Activated CD8-positive, alpha-beta T cell treated with anti-CD3 and anti-CD28 coated beads for 36 hours (primary cell): Measurements from ENCODE around the gene GPC6. TPM values are rescaled to one million over a fixed set of nuclear protein-coding genes. Genes with fewer than 3 reads are reported as not detected.
"Not testable (repeated sequence)": the region's sequence is repeated elsewhere in the genome, so short reads cannot be mapped to it uniquely, and the experiment has no call there.

ENCODE experiments used
- ATAC-seq: fragments of 200-7000 bp; cut with Tn5 transposase; one replicate; pipeline ENCODE4 v1.10.0; 2021; ENCODE audit warnings: mild to moderate bottlenecking, moderate library complexity
- CTCF ChIA-PET: fragments of 350-600 bp; sonication (Branson Sonifier 250); formaldehyde crosslinking; loops from one replicate; lab custom pipeline; 2021; ENCODE audit warnings: antibody characterized with exemption; lab: Charles Lee
- POLR2A ChIA-PET: fragments of 350-600 bp; sonication (Branson Sonifier 250); formaldehyde crosslinking; loops from one replicate; lab custom pipeline; 2021; ENCODE audit warnings: antibody characterized with exemption; lab: Charles Lee
- DNase-seq: peaks from one replicate; pipeline ENCODE4 v3.0.0-alpha.2; 2020
- H3K27ac Mint-ChIP-seq: one replicate; pipeline ENCODE4 v1.8.0; 2021; ENCODE audit warnings: mild to moderate bottlenecking, mixed read lengths
- H3K27me3 Mint-ChIP-seq: one replicate; pipeline ENCODE4 v1.8.0; 2021; ENCODE audit warnings: mixed read lengths
- H3K36me3 Mint-ChIP-seq: one replicate; pipeline ENCODE4 v1.8.0; 2021; ENCODE audit warnings: low read depth, mixed read lengths
- H3K4me1 Mint-ChIP-seq: one replicate; pipeline ENCODE4 v1.8.0; 2021; ENCODE audit warnings: low read depth, mixed read lengths
- H3K4me3 Mint-ChIP-seq: one replicate; pipeline ENCODE4 v1.8.0; 2021; ENCODE audit warnings: mild to moderate bottlenecking, moderate library complexity, mixed read lengths
- H3K9me3 Mint-ChIP-seq: one replicate; pipeline ENCODE4 v1.8.0; 2021; ENCODE audit warnings: mixed read lengths
- intact Hi-C: fragments of 100-400 bp; cut with micrococcal nuclease; formaldehyde crosslinking; loops from one replicate; pipeline ENCODE4 v1.10.0; 2022
- total RNA-seq, 2 experiments: library from RNA; stranded (reverse); gene quantifications; one replicate each; pipeline ENCODE4 v1.2.3, GENCODE V29; 2021
- TF ChIP-seq, protein P1 (sequence below): fragments of 200-600 bp; IDR thresholded peaks from one replicate; pipeline ENCODE4 v1.8.0; 2022; ENCODE audit warnings: antibody characterized with exemption, mild to moderate bottlenecking

GPC6 gene
- total RNA-seq, 2 experiments from 2014 or later = not detected

DNA sequence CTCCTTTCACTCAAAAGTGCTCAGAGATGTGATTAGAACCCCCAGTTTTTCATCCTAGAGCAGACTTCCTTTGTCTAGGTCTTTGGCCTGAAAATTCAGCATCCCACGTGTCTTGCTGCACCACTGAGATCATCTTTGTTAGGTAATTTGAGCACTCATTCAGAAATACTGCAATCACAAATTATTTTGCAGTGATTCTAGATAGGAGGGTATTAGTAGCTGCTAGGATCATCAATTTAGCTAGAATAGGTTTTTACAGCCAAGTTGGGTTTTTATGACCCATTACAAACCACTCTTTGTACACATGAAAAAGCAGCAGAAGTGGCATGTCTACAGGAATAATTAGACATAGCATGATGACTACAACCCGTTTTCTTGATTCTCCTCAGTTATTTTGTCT lies 219.6 kb downstream of the GPC6 start:
- H3K36me3 Mint-ChIP-seq = no peaks in the 10 kb centered on the region
- ChIA-PET CTCF (interaction anchor here (0.7 kb wide), 1 partner anchor 915 kb away, joined by 3 read pairs; no protein-coding TSS in a partner anchor), POLR2A (no interaction called here)
- intact Hi-C loops = no loop called here
- H3K9me3 Mint-ChIP-seq = no peaks in the 10 kb centered on the region
- no peak overlapping the region for H3K4me3 Mint-ChIP-seq
- TF ChIP-seq, protein P1, sequence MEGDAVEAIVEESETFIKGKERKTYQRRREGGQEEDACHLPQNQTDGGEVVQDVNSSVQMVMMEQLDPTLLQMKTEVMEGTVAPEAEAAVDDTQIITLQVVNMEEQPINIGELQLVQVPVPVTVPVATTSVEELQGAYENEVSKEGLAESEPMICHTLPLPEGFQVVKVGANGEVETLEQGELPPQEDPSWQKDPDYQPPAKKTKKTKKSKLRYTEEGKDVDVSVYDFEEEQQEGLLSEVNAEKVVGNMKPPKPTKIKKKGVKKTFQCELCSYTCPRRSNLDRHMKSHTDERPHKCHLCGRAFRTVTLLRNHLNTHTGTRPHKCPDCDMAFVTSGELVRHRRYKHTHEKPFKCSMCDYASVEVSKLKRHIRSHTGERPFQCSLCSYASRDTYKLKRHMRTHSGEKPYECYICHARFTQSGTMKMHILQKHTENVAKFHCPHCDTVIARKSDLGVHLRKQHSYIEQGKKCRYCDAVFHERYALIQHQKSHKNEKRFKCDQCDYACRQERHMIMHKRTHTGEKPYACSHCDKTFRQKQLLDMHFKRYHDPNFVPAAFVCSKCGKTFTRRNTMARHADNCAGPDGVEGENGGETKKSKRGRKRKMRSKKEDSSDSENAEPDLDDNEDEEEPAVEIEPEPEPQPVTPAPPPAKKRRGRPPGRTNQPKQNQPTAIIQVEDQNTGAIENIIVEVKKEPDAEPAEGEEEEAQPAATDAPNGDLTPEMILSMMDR = no peak
- H3K27ac Mint-ChIP-seq = no peak overlapping the region
- H3K4me1 Mint-ChIP-seq = no peaks in the 10 kb centered on the region
- H3K27me3 Mint-ChIP-seq = peaks cover 3% of the 10 kb centered on the region
- no peak for DNase-seq
- ATAC-seq = no peak

DNA sequence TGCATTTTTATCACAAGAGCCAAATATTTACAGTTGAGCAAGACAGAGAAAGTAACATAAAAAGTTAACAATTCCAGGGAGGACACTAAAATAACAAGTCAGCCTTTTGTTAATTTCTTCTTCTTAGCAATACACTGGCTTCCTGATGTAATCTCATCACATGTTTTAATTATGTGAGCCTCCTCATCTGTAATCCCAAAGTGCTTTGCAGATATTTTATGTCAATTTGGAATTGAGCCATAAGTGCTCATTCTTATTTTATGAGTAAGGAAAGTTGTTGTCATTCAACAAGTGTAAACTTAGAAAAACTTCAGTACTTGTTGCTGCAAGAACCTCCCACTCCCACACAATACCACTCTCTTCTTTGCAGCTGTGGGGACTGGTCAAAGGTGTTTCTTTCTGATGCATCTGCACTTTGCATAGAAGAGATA lies 223.6 kb downstream of the GPC6 start:
- H3K36me3 Mint-ChIP-seq = no peaks in the 10 kb centered on the region
- CTCF ChIA-PET = no interaction called here

DNA sequence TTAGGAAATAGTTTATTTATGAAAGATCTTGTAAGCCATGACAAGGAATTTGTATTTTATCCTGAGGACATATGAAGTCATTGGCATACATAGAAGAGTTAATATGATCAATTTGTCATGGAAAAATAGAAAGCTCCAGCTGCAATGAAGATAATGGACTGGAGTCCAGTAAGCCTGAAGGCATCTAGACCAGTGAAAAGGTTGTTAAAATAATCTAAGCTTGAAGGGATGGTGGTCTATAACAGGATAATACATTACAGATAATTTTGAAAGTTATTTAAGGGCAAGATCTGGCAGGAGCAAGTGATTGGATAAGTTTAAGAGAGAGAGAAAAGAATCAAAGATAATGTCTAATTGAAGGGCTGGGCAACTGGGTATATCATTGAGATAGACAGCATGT lies 224.2 kb downstream of the GPC6 start:
- ChIA-PET CTCF (no interaction called here), POLR2A (no interaction called here)
- no peaks in the 10 kb centered on the region for H3K36me3 Mint-ChIP-seq
- H3K27me3 Mint-ChIP-seq = peaks cover 3% of the 10 kb centered on the region
- H3K27ac Mint-ChIP-seq = no peak overlapping the region
- no peak for ATAC-seq
- intact Hi-C loops = no loop called here
- no peak overlapping the region for H3K4me3 Mint-ChIP-seq
- no peak for DNase-seq
- no peaks in the 10 kb centered on the region for H3K4me1 Mint-ChIP-seq
- TF ChIP-seq, protein P1 = no peak
- H3K9me3 Mint-ChIP-seq = no peaks in the 10 kb centered on the region

More for the DNA sequence above, 223.6 kb downstream of the GPC6 start:
- no peak overlapping the region for H3K4me3 Mint-ChIP-seq
- TF ChIP-seq, protein P1 = no peak
- POLR2A ChIA-PET = no interaction called here
- ATAC-seq (no peak), DNase-seq (no peak)
- no peaks in the 10 kb centered on the region for H3K9me3 Mint-ChIP-seq
- intact Hi-C loops = no loop called here
- peaks cover 3% of the 10 kb centered on the region for H3K27me3 Mint-ChIP-seq
- no peak overlapping the region for H3K27ac Mint-ChIP-seq
- H3K4me1 Mint-ChIP-seq = no peaks in the 10 kb centered on the region

DNA sequence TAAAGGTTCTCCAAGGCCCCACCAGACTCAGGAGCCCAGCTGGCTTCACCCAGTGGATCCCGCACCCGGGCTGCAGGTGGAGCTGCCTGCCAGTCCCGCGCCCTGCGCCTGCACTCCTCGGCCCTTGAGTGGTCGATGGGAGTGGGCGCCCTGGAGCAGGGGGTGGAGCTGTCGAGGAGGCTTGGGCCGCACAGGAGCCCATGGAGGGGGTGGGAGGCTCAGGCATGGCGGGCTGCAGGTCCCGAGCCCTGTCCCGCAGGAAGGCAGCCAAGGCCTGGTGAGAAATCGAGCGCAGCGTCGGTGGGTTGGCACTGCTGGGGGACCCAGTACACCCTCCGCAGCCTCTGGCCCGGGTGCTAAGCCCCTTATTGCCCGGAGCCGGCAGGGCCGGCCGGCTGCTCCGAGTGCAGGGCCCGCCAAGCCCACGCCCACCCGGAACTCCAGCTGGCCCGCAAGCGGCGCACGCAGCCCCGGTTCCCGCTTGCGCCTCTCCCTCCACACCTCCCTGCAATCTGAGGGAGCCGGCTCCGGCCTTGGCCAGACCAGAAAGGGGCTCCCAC lies 228.1 kb downstream of the GPC6 start:
- H3K27me3 Mint-ChIP-seq, intact Hi-C loops, ATAC-seq, H3K27ac Mint-ChIP-seq, POLR2A ChIA-PET, H3K36me3 Mint-ChIP-seq, H3K9me3 Mint-ChIP-seq, DNase-seq, H3K4me1 Mint-ChIP-seq, CTCF ChIA-PET, H3K4me3 Mint-ChIP-seq: not testable (repeated sequence)

DNA sequence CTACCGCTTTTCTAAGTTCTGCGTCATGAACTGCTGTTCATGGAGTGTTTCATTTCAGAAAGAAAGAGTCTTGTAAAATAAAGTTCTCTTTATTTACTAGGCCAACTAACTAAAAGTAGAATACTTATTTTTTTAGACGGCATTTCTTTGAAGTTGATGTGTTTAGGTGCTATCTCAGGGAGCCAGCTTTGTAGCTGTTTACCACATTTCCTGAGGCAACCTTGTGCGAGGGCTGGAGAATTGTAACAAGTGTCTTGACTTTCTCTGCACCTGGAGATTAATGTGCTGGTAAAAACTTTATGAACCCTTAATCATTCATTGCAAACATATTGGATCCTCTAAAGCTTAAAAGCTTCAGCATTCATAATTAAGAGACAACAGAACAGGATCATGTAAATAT lies 229.3 kb downstream of the GPC6 start:
- Mint-ChIP-seq H3K4me3 (no peak overlapping the region), H3K4me1 (no peaks in the 10 kb centered on the region), H3K27me3 (no peaks in the 10 kb centered on the region), H3K27ac (no peak overlapping the region), H3K36me3 (no peaks in the 10 kb centered on the region), H3K9me3 (no peaks in the 10 kb centered on the region)
- TF ChIP-seq, protein P1 = no peak
- ATAC-seq (no peak), DNase-seq (no peak)
- CTCF ChIA-PET = no interaction called here
- POLR2A ChIA-PET = no interaction called here
- intact Hi-C loops = no loop called here
